ENCODE measurements around the gene KIFC1. TPM values are rescaled to one million over a fixed set of nuclear protein-coding genes. Genes with fewer than 3 reads are reported as not detected.
A peak's percentile ranks its signal among the peaks of the same experiment; 100 is the strongest.

KIFC1 gene
- total RNA-seq, 1 donor from 2014 or later, result not detected

GRCh38 chr6:33410711-33411631 lies 19.3 kb downstream of the KIFC1 start, which contains the start of gene PHF1:
PHF1 (plus strand) TSS chr6:33411014; CDS start chr6:33412264, 1,250 bp downstream.
- peak within 1 kb of the TSS; percentile 84 to 98 for H3K4me3 ChIP-seq
- no peaks in the 10 kb centered on the region for H3K9me3 ChIP-seq
- TF ChIP-seq CTCF (IDR thresholded peaks at IDR 0.05), result no peak
- no peaks in the 10 kb centered on the region for H3K27me3 ChIP-seq
- intact Hi-C loops (cut with DNase I), result loop anchor here (1.0 to 10.0 kb wide), 9 partner anchors 7 to 1866 kb away; partner anchors contain the start of genes ATP6V1G2, CUTA, DDX39B and KIFC1
- peak within 1 kb of the TSS; percentile 96 to 99 for H3K27ac ChIP-seq
- H3K36me3 ChIP-seq, result peaks cover 32 to 40% of the 10 kb centered on the region in 2 donors
- peaks cover 10 to 13% of the 10 kb centered on the region in 2 donors for H3K4me1 ChIP-seq
- no peak for DNase-seq (ENCODE audit: low spot score in 2 of 2)

- Histone ChIP-seq H3K4me1 (peaks cover 10 to 17% of the 10 kb centered on the region in 2 donors), H3K36me3 (peaks cover 32 to 40% of the 10 kb centered on the region in 2 donors), H3K27ac (peak overlapping the region; percentile 96 to 99), H3K27me3 (no peaks in the 10 kb centered on the region), H3K4me3 (peak overlapping the region; percentile 84 to 98), H3K9me3 (no peaks in the 10 kb centered on the region)
- no peak for TF ChIP-seq CTCF (IDR thresholded peaks at IDR 0.05)
- intact Hi-C loops (cut with DNase I), result loop anchor here (1.0 to 10.0 kb wide), 7 partner anchors 14 to 1867 kb away; partner anchors contain the start of genes ATP6V1G2, DDX39B, NFKBIL1 and RING1
- DNase-seq (ENCODE audit: low spot score in 2 of 2), result no peak
These were observed 20.0 kb downstream of the KIFC1 start for GRCh38 chr6:33411632-33412005.

DNA sequence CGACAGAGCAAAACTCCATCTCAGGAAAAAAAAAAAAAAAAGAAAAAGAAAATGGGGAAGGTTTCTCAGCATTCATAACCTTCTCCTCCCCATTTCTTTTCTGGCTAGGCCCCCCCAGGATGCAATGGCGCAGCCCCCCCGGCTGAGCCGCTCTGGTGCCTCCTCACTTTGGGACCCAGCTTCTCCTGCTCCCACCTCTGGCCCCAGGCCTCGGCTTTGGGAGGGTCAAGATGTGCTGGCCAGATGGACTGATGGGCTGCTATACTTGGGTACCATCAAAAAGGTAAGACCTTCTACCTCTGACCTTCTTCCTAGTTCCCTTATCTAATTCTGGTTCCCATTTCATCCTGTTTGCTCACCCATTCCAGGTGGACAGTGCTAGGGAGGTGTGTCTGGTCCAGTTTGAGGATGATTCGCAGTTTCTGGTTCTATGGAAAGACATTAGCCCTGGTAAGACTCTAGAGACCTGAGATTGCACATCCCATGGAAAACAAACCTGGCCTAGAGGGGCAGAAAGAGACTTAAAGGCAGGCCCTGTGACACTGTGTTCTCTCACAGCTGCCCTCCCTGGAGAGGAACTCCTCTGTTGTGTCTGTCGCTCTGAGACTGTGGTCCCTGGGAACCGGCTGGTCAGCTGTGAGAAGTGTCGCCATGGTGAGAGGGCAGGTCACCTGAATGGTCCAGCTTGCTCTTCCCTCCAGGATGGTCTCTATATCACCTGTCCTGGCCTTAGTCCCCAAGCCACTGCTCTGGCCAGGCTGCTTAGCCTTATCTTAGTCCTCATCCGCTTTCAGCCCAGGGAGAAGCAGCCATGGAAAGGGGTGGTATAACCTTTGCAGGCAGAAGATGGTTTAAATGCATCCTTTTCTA lies 20.8 kb downstream of the KIFC1 start:
- Histone ChIP-seq H3K27me3 (no peaks in the 10 kb centered on the region), H3K27ac (peak overlapping the region; percentile 96 to 99), H3K4me1 (peaks cover 10 to 24% of the 10 kb centered on the region in 2 donors), H3K9me3 (no peaks in the 10 kb centered on the region), H3K4me3 (peak overlapping the region; percentile 84 to 98), H3K36me3 (peaks cover 32 to 40% of the 10 kb centered on the region in 2 donors)
- intact Hi-C loops (cut with DNase I), result loop anchor here (5.0 to 10.0 kb wide), 5 partner anchors 162 to 1868 kb away; partner anchors contain the start of genes ATP6V1G2, DDX39B, NFKBIL1 and RING1
- TF ChIP-seq CTCF (IDR thresholded peaks at IDR 0.05), result no peak
- DNase-seq (ENCODE audit: low spot score in 2 of 2), result no peak

DNA sequence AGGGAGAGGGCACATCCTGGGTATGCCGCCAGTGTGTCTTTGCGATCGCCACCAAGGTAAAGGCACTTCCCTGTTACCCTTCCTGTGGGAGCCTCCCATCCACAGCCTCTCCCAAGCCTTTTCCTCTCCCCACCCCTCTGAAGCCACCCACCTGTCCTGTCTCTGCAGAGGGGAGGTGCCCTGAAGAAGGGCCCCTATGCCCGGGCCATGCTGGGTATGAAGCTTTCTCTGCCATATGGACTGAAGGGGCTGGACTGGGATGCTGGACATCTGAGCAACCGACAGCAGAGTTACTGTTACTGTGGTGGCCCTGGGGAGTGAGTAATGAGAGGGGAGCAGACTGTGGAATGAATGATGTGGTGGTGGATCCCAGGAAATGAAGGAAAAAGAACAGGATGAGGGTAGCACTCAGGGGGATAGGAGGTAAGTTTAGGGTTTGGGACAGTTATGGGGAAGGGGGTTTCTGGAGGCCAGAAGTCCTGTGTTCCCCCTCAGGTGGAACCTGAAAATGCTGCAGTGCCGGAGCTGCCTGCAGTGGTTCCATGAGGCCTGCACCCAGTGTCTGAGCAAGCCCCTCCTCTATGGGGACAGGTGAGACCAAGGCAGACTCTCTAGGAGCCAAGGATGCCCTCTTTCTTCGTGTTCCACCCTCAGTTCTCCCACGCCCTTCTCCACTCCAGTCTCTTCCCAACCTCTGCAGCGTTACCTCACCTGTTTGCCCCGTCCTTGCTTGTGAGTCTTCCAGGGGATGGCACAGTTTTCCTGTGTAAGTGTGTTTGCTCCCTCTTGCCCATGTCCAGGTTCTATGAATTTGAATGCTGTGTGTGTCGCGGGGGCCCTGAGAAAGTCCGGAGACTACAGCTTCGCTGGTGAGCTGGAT lies 21.9 kb downstream of the KIFC1 start:
- peaks cover 10 to 26% of the 10 kb centered on the region in 2 donors for H3K4me1 ChIP-seq
- H3K4me3 ChIP-seq, result peak overlapping the region in 1 of 2 donors; percentile 84
- peaks cover 32 to 40% of the 10 kb centered on the region in 2 donors for H3K36me3 ChIP-seq
- no peak for DNase-seq (ENCODE audit: low spot score in 2 of 2)
- no peaks in the 10 kb centered on the region for H3K27me3 ChIP-seq
- H3K27ac ChIP-seq, result peak overlapping the region in 1 of 2 donors; percentile 99
- no peak for TF ChIP-seq CTCF (IDR thresholded peaks at IDR 0.05)
- no peaks in the 10 kb centered on the region for H3K9me3 ChIP-seq
- intact Hi-C loops (cut with DNase I), result loop anchor here (5.0 to 10.0 kb wide), 5 partner anchors 161 to 1869 kb away; partner anchors contain the start of genes ATP6V1G2, DDX39B, NFKBIL1 and RING1
